HEK293T (cell line): ENCODE measurements around the gene DNASE1.

Experiments used
- ARNT ChIP-seq: fragments of 450-650 bp; IDR thresholded peaks from 2 replicates; pipeline ENCODE4 v1.6.1; 2017; ENCODE audit warnings: mild to moderate bottlenecking
- BHLHE40 ChIP-seq: fragments of 450-650 bp; IDR thresholded peaks from 2 replicates; pipeline ENCODE4 v1.6.1; 2016; ENCODE audit warnings: mild to moderate bottlenecking, moderate library complexity, borderline replicate concordance
- ELF4 ChIP-seq: fragments of 450-650 bp; IDR thresholded peaks from 2 replicates; pipeline ENCODE4 v1.6.1; 2017; ENCODE audit warnings: antibody characterized with exemption
- FOXK2 ChIP-seq: fragments of 450-650 bp; IDR thresholded peaks from 2 replicates; pipeline ENCODE4 v1.6.1; 2016; ENCODE audit warnings: mild to moderate bottlenecking
- FOXM1 ChIP-seq: fragments of 450-650 bp; IDR thresholded peaks from 2 replicates; pipeline ENCODE4 v1.6.1; 2017; ENCODE audit warnings: mild to moderate bottlenecking, borderline replicate concordance
- HDGF ChIP-seq: fragments of 450-650 bp; IDR thresholded peaks from 2 replicates; pipeline ENCODE4 v1.6.1; 2017; ENCODE audit warnings: antibody characterized with exemption, borderline replicate concordance
- L3MBTL2 ChIP-seq: fragments of 450-650 bp; conservative IDR thresholded peaks from 2 replicates; pipeline ENCODE4 v1.6.1; 2016; ENCODE audit warnings: mild to moderate bottlenecking
- SP1 ChIP-seq: fragments of 450-650 bp; IDR thresholded peaks from 2 replicates; pipeline ENCODE4 v1.6.1; 2017
- TARDBP ChIP-seq: fragments of 450-650 bp; IDR thresholded peaks from 2 replicates; pipeline ENCODE4 v1.6.1; 2016

DNA sequence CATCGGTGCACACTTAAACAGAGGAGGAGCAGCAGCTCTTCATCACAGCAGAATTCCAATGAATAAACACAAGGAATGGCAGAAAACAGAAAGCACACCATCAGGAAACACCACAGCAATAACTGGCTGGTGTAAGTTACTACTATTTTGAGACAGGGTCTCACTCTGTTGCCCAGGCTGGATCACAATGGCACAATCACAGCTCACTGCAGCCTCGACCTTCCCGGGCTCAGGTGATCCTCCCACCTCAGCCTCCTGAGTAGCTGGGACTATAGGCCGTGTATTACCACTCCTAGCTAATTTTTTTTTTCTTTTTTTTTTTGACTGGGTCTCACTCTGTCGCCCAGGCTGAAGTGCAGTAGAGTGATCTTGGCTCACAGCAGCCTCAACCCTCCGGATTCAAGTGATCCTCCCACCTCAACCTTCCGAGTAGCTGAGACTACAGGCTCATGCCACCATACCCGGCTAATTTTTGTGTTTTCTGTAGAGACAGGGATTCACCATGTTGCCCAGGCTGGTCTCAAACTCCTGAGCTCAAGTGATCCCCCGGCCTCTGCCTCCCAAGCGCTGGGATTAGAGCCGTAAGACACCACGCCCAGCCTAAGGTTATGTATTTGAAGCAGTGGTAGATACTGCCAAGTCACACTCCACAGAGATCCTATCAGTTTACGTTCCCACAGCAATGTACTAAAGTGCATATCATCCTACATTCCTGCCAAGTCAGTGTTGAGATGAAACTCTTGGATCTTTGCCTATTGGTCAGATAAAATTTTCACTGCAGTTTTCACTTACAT, 42.1 kb downstream of the DNASE1 start:
- TF ChIP-seq ARNT (no peak), FOXM1 (no peak), SP1 (no peak), TARDBP (no peak), ELF4 (no peak), BHLHE40 (no peak), L3MBTL2 (no peak), FOXK2 (no peak), HDGF (no peak)
